ENCODE measurements around the gene DNM1. TPM values are rescaled to one million over a fixed set of nuclear protein-coding genes. Genes with fewer than 3 reads are reported as not detected.

The DNM1 gene
- total and polyA plus RNA-seq, 2 of the 8 experiments (the other 6 are each of a cell fraction or from before 2014, with no cell fraction given) = 34.3 to 62.7 TPM

DNA sequence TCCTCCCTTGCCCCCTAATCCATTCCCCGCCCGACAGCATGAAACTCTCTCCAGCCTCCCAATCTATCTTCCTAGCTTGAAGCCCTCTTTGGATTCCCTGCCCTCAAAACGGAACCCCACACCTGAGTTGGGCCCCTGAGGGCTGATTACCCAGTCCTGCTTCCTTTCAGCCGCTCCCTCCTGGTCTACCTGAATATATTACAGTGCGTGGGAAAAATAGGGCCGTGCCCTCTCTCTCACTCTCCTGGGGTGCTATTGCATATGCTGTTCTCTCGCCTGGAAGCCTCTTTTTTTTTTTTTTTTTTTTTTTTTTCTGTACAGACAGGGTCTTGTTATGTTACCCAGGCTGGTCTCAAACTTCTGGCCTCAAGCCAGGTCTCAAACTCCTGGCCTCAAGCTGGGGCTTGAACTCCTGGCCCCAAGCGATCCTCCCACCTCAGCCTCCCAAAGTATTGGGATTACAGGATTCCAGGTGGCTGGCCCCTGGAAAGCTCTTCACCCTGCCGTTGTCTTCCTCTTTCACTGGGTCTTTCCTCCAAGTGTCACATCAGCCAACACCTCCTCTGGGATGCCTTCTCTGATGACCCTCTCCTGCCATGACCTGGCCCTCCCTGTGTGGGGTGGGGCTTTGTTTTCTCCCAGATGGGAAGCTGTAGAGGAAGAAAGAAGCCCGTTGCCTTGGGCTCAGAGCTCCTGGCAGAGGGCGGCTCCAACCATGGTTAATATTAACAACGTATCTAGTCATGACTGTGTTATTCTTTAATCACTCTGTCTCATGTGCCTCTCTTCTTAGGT lies 8.2 kb downstream of the DNM1 start (continued):
- TF ChIP-seq, protein P1, sequence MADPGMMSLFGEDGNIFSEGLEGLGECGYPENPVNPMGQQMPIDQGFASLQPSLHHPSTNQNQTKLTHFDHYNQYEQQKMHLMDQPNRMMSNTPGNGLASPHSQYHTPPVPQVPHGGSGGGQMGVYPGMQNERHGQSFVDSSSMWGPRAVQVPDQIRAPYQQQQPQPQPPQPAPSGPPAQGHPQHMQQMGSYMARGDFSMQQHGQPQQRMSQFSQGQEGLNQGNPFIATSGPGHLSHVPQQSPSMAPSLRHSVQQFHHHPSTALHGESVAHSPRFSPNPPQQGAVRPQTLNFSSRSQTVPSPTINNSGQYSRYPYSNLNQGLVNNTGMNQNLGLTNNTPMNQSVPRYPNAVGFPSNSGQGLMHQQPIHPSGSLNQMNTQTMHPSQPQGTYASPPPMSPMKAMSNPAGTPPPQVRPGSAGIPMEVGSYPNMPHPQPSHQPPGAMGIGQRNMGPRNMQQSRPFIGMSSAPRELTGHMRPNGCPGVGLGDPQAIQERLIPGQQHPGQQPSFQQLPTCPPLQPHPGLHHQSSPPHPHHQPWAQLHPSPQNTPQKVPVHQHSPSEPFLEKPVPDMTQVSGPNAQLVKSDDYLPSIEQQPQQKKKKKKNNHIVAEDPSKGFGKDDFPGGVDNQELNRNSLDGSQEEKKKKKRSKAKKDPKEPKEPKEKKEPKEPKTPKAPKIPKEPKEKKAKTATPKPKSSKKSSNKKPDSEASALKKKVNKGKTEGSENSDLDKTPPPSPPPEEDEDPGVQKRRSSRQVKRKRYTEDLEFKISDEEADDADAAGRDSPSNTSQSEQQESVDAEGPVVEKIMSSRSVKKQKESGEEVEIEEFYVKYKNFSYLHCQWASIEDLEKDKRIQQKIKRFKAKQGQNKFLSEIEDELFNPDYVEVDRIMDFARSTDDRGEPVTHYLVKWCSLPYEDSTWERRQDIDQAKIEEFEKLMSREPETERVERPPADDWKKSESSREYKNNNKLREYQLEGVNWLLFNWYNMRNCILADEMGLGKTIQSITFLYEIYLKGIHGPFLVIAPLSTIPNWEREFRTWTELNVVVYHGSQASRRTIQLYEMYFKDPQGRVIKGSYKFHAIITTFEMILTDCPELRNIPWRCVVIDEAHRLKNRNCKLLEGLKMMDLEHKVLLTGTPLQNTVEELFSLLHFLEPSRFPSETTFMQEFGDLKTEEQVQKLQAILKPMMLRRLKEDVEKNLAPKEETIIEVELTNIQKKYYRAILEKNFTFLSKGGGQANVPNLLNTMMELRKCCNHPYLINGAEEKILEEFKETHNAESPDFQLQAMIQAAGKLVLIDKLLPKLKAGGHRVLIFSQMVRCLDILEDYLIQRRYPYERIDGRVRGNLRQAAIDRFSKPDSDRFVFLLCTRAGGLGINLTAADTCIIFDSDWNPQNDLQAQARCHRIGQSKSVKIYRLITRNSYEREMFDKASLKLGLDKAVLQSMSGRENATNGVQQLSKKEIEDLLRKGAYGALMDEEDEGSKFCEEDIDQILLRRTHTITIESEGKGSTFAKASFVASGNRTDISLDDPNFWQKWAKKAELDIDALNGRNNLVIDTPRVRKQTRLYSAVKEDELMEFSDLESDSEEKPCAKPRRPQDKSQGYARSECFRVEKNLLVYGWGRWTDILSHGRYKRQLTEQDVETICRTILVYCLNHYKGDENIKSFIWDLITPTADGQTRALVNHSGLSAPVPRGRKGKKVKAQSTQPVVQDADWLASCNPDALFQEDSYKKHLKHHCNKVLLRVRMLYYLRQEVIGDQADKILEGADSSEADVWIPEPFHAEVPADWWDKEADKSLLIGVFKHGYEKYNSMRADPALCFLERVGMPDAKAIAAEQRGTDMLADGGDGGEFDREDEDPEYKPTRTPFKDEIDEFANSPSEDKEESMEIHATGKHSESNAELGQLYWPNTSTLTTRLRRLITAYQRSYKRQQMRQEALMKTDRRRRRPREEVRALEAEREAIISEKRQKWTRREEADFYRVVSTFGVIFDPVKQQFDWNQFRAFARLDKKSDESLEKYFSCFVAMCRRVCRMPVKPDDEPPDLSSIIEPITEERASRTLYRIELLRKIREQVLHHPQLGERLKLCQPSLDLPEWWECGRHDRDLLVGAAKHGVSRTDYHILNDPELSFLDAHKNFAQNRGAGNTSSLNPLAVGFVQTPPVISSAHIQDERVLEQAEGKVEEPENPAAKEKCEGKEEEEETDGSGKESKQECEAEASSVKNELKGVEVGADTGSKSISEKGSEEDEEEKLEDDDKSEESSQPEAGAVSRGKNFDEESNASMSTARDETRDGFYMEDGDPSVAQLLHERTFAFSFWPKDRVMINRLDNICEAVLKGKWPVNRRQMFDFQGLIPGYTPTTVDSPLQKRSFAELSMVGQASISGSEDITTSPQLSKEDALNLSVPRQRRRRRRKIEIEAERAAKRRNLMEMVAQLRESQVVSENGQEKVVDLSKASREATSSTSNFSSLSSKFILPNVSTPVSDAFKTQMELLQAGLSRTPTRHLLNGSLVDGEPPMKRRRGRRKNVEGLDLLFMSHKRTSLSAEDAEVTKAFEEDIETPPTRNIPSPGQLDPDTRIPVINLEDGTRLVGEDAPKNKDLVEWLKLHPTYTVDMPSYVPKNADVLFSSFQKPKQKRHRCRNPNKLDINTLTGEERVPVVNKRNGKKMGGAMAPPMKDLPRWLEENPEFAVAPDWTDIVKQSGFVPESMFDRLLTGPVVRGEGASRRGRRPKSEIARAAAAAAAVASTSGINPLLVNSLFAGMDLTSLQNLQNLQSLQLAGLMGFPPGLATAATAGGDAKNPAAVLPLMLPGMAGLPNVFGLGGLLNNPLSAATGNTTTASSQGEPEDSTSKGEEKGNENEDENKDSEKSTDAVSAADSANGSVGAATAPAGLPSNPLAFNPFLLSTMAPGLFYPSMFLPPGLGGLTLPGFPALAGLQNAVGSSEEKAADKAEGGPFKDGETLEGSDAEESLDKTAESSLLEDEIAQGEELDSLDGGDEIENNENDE (IDR thresholded peaks at IDR 0.05; ENCODE audit: insufficient replicate concordance, low read length) = no peak
- TF ChIP-seq CREB1 (IDR thresholded peaks at IDR 0.05) = no peak
- TF ChIP-seq KDM1A (IDR thresholded peaks at IDR 0.05; ENCODE audit: borderline replicate concordance, low read length) = no peak
- no peak for TF ChIP-seq CHD1 (IDR thresholded peaks at IDR 0.05; ENCODE audit: low read depth, low read length)
- no peak for TF ChIP-seq SRF (IDR thresholded peaks at IDR 0.05; ENCODE audit: low read depth, low read length)
- no peak for TF ChIP-seq TCF12 (IDR thresholded peaks at IDR 0.05; ENCODE audit: low read depth, low read length)
- TF ChIP-seq SIN3A (conservative IDR thresholded peaks at IDR 0.05 in 1 of 2, IDR thresholded peaks at IDR 0.05 in 1 of 2; ENCODE audit: low read depth in 1 of 2, low read length in 2 of 2) = no peak
- no peak for TF ChIP-seq EP300 (IDR thresholded peaks at IDR 0.05; ENCODE audit: borderline replicate concordance in 1 of 2, low read depth in 2 of 2, low read length in 2 of 2)
- TF ChIP-seq MAFK (IDR thresholded peaks at IDR 0.05; ENCODE audit: low read depth, low read length) = no peak
- TF ChIP-seq NRF1 (IDR thresholded peaks at IDR 0.05; ENCODE audit: low read depth, low read length) = no peak
